Measurements from ENCODE around the gene TGM6. TPM values are rescaled to one million over a fixed set of nuclear protein-coding genes. Genes with fewer than 3 reads are reported as not detected.

The TGM6 gene
- total and polyA plus RNA-seq, 5 donors from 2014 or later = not detected

GRCh38 chr20:2480381-2480780, 99.7 kb downstream of the TGM6 start:
- Mint-ChIP-seq H3K4me1 (no peaks in the 10 kb centered on the region), H3K27me3 (no peaks in the 10 kb centered on the region), H3K4me3 (no peak overlapping the region), H3K9me3 (peaks cover 0 to 12% (median under 1%) of the 10 kb centered on the region in 7 donors), H3K27ac (no peak overlapping the region), H3K36me3 (peaks cover 63% of the 10 kb centered on the region)
- Histone ChIP-seq H3K27me3 (ENCODE audit: control insufficient read depth, insufficient read depth, low read length) (no peaks in the 10 kb centered on the region), H3K36me3 (ENCODE audit: control insufficient read depth, insufficient read depth, low read length) (peaks cover 41% of the 10 kb centered on the region), H3K27ac (ENCODE audit: insufficient read depth, low read length, poor library complexity, severe bottlenecking) (no peak overlapping the region), H3K4me1 (ENCODE audit: control insufficient read depth, insufficient read depth, low read length, poor library complexity, severe bottlenecking) (no peaks in the 10 kb centered on the region), H3K9me3 (ENCODE audit: control insufficient read depth in 2 of 2, low read length in 2 of 2) (peaks cover 0 to 4% of the 10 kb centered on the region in 2 experiments), H3K4me3 (ENCODE audit: low read depth, low read length) (no peak overlapping the region)
- DNase-seq = no peak
- ATAC-seq (ENCODE audit: low read depth in 2 of 2) = no peak

Other genes with a start within 250 kb of the TGM6 start
- gene TGM3, start 84.9 kb upstream of the TGM6 start, total RNA-seq = not detected
- gene TGM3, start 84.9 kb upstream of the TGM6 start, polyA plus RNA-seq = not detected
- 132 TPM for gene SNRPB, start 89.9 kb downstream of the TGM6 start, total RNA-seq
- 100 to 1,000 TPM; 276 to 370 (median 300) TPM for gene SNRPB, start 89.9 kb downstream of the TGM6 start, polyA plus RNA-seq
- 3.8 TPM for gene ZNF343, start 128.0 kb downstream of the TGM6 start, total RNA-seq
- gene ZNF343, start 128.0 kb downstream of the TGM6 start, polyA plus RNA-seq = 1 to 10 TPM; 2.5 to 4.8 (median 3.3) TPM
- not detected for gene TMC2, start 155.7 kb downstream of the TGM6 start, total RNA-seq
- not detected for gene TMC2, start 155.7 kb downstream of the TGM6 start, polyA plus RNA-seq

All from CD4-positive, CD25-positive, alpha-beta regulatory T cell (primary cell).